ENCODE data around the gene WDR36.

WDR36 gene

GRCh38 chr5:111099058-111099778 is 7.1 kb downstream of the WDR36 start:
- no peak for DNase-seq

- DNase-seq, result no peak
Measured at GRCh38 chr5:111106320-111106948, 14.3 kb downstream of the WDR36 start.

GRCh38 chr5:111107371-111107770 is 15.2 kb downstream of the WDR36 start:
- no peak for DNase-seq

- DNase-seq, result no peak
Measured at GRCh38 chr5:111111956-111112355, 19.8 kb downstream of the WDR36 start.

GRCh38 chr5:111113678-111114077 is 21.5 kb downstream of the WDR36 start:
- no peak for DNase-seq

GRCh38 chr5:111115229-111115628 is 23.1 kb downstream of the WDR36 start:
- DNase-seq, result no peak

GRCh38 chr5:111116550-111116949 is 24.4 kb downstream of the WDR36 start:
- DNase-seq, result no peak

GRCh38 chr5:111117136-111117535 is 25.0 kb downstream of the WDR36 start:
- no peak for DNase-seq

- no peak for DNase-seq
Measured at GRCh38 chr5:111119221-111119620, 27.1 kb downstream of the WDR36 start.

- DNase-seq, result no peak
Measured at GRCh38 chr5:111119856-111120255, 27.7 kb downstream of the WDR36 start.

- DNase-seq, result no peak
Measured at GRCh38 chr5:111120911-111121310, 28.8 kb downstream of the WDR36 start.

GRCh38 chr5:111121926-111122325 is 29.8 kb downstream of the WDR36 start:
- DNase-seq, result no peak

- DNase-seq, result no peak
Measured at GRCh38 chr5:111122398-111122797, 30.2 kb downstream of the WDR36 start.

GRCh38 chr5:111124793-111125192 is 32.6 kb downstream of the WDR36 start:
- DNase-seq, result no peak

- DNase-seq, result no peak
Measured at GRCh38 chr5:111126896-111127295, 34.7 kb downstream of the WDR36 start.

- DNase-seq, result no peak
Measured at GRCh38 chr5:111127453-111128195, 35.5 kb downstream of the WDR36 start.

GRCh38 chr5:111129938-111130337 is 37.8 kb downstream of the WDR36 start:
- DNase-seq, result no peak

GRCh38 chr5:111131356-111131755 is 39.2 kb downstream of the WDR36 start:
- no peak for DNase-seq

- no peak for DNase-seq
Measured at GRCh38 chr5:111132076-111132475, 39.9 kb downstream of the WDR36 start.

- DNase-seq, result no peak
Measured at GRCh38 chr5:111132731-111133435, 40.7 kb downstream of the WDR36 start.

- DNase-seq, result no peak
Measured at GRCh38 chr5:111133436-111133751, 41.2 kb downstream of the WDR36 start.

- no peak for DNase-seq
Measured at GRCh38 chr5:111134087-111134486, 41.9 kb downstream of the WDR36 start.
